ENCODE data around the gene ULK4.

The ULK4 gene

DNA sequence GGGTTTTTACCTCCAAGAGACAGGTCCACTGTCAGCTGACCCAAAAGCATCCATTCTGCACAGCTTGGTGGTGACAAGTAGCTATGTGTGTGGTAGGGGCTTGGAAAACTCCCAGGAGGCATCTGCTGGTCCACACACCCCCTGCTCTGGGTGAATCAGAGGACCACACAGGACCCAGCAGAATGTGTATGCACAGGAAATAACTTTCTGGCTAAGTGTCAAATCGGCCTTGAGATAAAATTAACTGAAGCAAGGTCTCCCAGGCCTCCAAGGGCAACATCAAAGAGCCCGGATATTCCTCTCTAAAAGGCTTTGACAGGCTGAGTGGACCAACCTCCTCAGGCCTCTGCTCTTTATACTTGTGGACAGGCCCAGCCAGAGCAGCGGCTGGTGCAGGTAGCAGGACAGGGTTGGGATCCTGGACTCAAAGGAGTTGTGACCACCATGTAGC, 696.1 kb downstream of the ULK4 start:
- peak; percentile 79 to 80 for DNase-seq (ENCODE audit: low read depth in 2 of 2)

DNA sequence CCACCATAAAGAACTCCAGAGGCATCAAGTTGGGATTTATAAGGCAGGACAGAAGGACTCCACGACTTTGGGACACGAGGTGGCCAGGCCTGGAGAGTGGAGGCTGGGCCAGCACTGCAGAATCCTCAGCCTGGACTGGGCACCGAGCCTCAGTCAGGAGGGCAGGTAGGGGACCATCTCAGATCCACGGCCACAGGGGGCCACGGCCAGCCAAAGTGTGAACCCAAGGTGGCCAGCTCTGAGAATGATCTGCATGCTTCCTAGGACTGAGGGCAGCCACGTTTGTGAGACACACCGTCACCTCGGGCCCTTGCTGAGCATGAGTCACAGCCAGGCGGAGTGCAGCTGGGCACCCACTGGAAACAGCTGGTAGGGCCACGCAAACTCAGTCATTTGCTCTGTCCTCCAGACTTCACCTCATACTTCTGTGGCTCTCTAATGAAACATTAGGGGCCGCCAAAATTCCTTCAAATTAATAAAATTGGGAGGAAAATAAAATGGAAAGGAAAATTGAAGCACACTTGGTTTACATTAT, 696.8 kb downstream of the ULK4 start:
- no peak for DNase-seq (ENCODE audit: low read depth in 2 of 2)

DNA sequence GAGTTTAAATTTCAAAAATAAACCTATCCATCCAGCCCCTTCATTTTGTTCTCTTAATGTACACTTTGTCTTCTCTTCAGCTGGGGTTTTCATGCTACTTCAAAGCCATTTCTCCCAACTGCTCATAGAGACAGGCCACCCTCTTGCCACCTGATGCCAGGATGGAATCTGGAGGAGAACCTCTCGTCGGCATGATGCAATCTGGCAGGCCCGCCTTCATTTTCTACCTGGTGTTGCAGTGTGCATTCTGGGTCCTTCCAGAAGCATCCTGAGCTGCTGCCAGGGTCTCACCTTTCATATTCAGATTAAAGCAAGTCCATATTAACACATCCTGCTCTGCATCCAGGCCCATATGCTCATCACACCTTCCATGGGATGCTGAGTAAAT, 701.8 kb downstream of the ULK4 start:
- no peak for DNase-seq (ENCODE audit: low read depth in 2 of 2)

DNA sequence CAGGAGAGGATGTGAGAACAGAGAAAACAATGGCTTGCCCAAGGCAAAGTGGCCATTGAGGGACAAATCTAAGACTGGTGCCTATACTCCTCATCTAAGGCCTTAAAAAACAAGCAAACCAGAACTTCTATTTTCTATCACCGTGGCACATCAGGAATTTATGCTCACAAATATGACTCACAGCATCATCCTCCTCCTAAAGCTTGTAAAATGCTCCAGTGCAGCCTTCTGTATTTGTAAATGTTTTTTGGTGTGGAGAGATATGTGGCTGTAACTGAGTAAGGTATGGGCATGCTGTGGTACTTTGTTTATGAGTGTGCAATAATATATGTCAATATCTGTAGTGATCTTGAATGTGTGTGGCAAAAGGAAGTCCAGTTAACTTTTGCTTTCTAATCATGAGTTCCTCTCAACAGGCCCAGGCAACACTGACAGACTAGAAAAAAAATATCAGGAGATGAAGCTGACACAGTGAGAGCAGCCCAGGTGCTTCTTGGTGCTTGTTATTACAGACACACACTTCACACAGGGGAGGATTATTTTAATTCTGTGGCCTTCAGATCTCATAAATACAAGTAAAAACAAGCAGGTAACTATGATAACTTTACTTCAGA, 702.3 kb downstream of the ULK4 start:
- peak in 1 of 2 experiments; percentile 15 for DNase-seq (ENCODE audit: low read depth in 2 of 2)

DNA sequence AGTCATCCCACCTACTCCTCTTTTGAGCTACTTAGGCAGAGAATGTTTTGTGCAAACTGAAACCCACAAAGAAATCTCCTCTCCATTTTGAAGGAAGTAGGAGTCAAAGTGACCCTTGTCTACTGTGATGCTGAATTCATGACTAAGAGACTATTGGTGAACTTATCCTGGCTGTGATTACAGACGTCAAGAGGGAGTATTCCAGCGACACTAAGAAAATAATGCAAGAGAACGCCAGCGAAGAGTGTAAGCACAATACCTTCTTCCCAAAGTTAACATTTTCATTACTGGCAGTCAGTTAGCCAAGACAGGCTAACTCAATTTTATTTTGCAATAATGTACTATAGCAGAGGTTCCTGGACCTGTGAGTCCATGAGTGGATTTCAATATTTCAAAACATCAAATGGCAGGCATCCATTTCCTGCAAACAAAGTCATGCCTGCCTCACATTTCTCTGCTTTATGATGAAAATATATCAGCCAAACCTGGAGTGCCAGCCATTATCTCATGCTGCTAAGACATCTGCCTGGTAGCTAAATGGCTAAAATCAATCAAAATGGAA, 703.6 kb downstream of the ULK4 start:
- no peak for DNase-seq (ENCODE audit: low read depth in 2 of 2)

DNA sequence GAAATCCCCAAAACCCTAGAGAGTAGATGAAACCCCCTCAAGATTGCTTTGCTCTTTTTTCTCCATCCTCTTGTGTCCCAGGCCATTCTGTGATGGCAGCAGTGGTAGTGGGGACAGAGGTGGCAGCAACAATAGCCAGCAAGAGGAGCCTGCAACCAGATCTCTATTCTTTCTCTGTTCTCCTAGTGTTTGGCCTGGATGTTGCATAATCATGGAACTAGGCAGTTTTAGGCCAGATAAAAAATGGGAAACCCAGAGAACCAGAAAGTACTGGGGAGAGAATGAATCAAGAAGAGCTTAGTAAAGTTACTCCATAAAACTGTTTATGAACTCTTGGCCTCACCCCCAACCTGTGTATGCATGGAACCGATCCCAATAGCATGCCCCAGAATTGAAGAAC, 710.3 kb downstream of the ULK4 start:
- no peak for DNase-seq (ENCODE audit: low read depth in 2 of 2)

DNA sequence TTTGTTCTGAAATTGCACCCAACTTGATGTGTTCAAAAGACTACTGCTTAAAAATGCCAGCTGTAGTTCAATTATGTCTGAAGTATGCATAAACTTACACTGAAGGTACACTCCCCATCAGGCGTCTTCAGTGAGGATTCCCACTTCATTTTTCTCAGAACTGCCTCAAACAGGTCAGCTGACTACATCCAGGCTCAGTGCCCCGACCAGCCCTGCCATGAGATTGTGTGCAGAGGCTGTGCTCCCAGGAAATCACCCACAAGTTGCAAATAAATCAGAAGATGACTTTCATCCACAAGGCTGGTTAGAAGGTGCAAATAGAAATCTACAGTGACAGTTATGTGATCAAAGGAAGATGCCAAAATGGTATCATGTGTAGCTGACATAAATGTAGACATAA, 711.1 kb downstream of the ULK4 start:
- no peak for DNase-seq (ENCODE audit: low read depth in 2 of 2)

DNA sequence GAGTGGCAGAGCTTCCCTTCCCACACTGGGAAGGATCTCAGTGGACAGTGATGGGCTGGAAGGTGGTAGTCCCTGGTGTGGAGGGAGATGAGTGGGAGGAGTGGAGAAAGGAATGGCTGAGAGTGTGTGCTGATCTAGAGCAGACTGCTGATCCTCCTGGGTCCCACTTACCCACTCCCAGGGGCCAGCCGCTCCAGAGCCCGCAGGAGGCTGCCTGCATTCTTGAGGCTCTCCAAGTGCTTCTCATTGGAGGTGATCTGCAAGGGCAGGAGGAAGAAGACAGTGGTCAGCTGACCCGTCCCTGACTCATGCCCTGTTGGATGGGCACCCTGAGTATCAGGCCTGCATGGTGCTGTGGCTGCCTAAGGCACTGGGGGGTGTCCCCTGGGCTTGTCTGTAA, 712.6 kb downstream of the ULK4 start:
- DNase-seq (ENCODE audit: low read depth in 2 of 2), result no peak

DNA sequence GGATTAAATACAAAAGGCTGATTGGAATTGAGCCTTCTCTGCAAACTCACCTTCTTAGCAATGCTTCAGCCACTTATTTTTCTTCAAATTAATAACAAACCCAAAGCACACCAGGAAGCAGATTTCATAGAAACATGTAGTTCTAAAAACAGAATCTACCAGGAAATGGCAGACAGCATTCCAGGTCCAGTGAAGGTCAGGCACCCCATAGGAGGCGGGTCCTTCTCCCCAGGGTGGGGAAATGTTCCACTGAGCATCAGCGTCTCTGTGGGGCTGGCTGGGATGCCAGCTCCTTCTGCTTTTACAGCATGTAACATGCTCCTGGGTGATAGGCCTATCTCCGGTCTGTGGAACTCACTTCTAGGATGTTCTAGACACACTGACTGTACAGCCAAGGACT, 713.4 kb downstream of the ULK4 start:
- no peak for DNase-seq (ENCODE audit: low read depth in 2 of 2)

DNA sequence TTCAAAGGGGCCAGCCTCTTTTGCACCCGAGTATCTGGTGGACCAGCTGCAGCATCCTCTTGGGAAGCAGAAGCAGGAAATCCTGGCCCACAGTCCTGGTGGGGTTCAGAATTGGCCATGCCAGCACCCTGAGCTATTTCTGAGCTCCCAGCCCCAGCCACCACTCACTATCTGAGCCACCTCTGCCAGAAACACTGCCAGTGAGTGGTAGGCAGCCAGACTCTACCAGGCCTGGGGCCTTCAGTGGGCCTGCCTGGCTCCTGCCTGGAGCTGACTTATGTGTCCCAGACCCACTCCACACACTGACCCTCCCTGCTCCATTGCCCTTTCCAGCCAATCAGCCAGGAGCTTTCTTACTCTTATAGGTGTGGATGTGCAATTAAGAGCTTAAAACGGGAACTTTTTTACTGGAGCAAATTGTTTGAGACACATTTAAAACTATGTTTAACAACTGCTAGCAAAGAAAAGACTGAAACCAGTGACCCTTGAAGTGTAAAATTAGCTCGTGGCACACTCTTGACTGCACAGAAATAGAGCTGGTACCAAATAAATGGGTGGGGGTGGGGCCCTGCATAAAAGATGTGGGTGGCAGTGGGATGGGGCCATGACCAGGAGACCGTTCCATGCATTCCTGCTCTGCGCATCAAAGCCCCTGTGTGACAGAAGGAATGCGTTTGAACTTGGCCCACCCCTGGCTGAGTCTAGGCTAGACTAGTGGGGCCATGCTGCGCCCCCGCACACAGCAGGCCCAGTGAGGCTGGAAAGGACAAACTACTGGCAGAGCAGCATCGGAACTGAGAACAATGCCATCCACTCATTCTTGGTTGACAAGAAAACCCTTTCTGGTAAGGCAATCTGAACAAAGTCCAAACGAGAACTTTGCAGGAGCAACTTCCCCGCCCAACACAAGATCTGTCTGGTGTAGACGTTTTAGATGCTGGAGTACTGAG, 714.6 kb downstream of the ULK4 start:
- no peak for DNase-seq (ENCODE audit: low read depth in 2 of 2)

DNA sequence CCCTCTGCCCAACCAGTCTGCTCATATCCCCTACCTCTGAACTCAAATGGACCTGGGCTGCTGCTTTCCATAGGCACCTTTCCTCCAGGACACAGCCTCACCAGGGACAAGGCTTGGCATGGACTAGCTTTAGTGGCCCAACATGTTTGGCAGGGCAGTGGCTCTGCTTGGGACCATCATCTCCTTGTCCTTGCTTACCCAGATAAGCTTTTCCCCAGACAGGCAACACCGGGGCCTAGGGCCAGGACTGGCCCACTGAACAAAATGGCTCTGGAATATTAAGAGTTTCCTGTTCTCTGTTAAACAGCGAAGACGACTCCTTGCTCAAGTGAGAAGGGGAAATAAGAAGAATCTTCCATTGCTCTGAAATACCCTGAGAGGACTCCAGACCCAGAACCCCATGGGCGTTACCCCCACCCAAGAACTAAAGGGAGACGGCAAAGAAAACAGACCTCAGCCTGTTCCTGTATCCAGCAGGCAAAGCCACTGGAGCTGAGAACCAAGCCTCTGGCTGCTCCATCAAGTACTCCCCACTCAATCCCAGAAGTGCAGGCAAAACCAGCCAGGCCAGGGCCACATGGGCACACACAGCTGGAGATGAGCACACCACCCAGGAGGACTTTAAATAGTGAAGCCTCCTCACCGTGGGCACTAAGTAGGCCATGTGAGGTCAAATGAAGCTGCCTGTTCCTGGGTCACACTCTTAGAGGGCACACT, 717.1 kb downstream of the ULK4 start:
- DNase-seq (ENCODE audit: low read depth in 2 of 2), result no peak

DNA sequence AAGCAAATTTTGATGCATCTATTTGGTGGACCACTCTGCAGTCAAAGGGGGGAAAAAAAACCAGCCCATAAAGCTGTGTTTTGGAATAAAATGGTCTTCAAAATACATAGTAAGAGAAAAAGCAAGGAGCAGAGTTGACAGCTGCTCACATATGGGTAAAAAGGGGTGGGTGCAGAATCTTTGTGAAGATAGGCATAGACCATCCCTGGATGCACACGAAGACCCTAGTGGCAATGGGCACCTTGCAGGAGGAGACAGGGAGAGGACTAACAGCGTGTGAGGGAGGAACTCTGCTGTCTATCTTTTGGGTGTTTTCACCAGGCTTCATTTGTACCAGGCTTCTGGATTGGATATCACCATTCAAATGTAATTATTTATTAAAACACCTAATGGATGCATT, 718.7 kb downstream of the ULK4 start:
- no peak for DNase-seq (ENCODE audit: low read depth in 2 of 2)

DNA sequence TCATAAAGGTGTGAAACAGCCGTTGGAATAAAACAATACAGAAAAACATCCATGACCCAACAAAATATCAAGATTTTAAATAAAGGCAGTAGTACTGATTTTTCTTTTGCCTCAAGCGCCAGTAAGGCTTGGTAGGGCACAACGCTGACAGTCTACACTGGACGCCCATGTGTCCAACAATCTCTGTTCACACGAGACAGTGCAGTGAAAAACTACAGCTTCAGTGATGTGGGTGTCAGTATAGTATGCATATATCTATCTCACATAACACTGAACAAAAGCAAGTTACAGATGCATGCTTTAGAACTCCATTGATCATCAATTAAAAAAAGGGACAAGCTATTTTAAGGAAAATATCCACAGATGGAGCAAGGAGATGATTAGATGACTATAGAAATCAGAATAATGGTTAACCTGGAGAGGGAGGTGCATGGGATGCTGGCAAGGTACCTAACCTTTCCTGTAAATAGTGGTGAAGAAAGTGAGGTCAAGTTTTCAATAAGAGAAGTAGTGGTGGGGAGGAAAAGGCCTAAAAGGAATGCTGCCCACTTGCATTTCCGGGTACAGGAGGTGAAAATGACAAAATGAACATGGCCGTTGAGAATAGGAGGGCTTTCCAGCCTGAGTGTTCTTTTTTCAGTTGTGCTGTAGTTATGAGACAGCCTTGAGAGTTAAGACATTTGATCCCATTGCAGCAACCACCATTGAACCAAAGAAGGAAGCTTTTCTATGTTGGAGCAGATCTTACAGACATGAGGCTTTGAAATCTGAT, 719.9 kb downstream of the ULK4 start:
- DNase-seq (ENCODE audit: low read depth in 2 of 2), result no peak

DNA sequence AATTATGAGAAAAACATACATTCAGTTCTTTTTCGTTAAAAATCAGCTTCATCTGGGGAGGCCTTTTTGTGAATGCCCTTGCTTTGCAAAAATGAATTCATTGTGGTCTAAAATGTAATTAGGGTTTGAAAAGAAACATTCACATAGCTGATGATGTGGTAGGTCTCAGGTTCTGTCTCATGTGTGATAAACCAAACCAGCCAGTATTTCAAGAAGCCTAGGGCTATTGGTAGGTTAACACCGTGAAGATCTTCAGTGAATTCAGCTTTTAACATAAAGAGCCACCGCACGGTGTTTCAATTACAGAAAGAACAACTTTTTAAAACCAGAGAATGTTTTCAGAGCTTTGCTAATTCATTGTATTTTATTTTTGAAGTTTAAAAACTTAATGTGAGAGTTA, 720.7 kb downstream of the ULK4 start:
- no peak for DNase-seq (ENCODE audit: low read depth in 2 of 2)

DNA sequence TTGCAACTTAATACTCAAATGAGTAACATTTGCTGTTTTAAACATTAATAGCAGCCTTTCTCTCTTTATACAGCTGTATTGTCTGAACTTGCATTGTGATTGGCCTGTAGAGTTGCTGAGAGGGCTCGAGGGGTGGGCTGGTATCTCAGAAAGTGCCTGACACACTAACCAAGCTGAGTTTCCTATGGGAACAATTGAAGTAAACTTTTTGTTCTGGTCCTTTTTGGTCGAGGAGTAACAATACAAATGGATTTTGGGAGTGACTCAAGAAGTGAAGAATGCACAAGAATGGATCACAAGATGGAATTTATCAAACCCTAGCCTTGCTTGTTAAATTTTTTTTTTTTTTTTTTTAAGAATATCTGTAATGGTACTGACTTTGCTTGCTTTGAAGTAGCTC, 722.3 kb downstream of the ULK4 start:
- no peak for DNase-seq (ENCODE audit: low read depth in 2 of 2)

DNA sequence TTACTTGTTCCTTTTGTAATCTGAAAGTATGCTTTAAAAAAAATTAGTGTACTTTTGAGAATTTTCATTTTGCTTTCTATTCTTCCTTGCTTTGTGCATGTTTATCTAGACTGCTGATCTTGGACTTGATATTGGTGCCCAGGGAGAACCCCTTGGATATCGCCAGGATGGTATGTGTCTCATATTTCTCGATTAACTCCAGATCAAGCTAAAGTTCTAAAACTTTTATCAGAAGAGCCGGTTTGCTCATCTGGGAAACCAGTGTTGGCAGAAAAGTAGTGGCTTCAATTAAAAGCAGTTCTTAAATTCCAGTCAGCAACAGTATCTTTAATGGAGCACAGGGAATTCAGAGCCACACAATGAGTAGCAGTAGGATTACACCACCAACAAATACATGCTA, 724.0 kb downstream of the ULK4 start:
- no peak for DNase-seq (ENCODE audit: low read depth in 2 of 2)

DNA sequence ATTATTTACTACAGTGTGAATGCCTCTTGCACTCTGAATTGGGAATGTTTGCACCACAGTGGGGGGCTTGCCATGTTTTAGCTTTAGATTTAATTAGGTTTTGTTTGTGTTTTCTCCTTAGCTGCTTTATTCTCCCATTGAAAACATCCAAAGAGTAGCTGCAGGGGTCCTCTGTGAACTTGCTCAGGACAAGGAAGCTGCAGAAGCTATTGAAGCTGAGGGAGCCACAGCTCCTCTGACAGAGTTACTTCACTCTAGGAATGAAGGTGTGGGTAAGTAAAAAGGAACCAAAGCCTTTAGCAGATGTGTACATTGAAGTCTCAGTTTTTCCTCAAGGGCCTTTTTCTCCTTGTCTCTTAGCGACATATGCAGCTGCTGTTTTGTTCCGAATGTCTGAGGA, 725.7 kb downstream of the ULK4 start:
- no peak for DNase-seq (ENCODE audit: low read depth in 2 of 2)

DNA sequence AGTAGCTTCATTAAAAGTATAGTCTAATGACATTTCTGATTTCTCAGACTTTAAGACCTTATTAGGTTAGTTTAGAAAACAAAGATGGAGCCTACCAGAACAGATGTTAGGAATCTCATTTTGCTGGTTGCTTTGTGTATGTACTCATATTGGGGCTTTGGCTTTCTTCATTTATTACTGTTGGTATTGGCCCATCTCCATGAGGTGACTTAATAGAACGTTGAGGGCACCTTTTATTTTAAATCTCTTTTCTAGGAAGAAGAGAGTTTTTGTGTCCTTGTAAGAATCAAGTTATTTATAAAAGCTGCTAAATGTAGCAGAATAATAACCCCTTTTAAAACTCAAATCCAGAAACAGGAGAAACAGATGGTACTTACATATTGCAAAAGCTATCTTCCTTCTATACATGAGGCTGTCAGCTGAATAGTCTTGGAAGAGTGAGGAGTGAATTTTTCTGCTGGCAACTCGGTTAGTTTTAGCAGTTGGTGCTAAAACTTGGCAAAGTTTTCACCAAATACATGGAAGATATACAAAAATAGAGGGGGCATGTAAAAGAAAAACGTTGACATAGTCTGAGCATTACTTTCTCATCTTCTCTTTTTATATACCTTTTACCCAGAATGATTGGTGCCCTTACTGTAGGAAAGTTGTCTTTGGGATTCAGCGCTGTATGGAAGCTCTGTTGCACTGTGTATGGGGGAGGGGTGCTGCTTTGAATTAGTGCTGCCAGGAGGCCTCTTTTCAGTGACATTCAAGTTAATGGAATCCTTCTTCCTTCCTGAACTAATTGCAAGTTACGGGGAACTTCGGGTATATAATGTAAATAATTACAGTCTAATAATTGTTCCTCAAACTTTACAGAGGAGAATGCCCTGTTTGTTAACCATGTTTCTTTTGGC, 726.8 kb downstream of the ULK4 start:
- DNase-seq (ENCODE audit: low read depth in 2 of 2), result no peak

DNA sequence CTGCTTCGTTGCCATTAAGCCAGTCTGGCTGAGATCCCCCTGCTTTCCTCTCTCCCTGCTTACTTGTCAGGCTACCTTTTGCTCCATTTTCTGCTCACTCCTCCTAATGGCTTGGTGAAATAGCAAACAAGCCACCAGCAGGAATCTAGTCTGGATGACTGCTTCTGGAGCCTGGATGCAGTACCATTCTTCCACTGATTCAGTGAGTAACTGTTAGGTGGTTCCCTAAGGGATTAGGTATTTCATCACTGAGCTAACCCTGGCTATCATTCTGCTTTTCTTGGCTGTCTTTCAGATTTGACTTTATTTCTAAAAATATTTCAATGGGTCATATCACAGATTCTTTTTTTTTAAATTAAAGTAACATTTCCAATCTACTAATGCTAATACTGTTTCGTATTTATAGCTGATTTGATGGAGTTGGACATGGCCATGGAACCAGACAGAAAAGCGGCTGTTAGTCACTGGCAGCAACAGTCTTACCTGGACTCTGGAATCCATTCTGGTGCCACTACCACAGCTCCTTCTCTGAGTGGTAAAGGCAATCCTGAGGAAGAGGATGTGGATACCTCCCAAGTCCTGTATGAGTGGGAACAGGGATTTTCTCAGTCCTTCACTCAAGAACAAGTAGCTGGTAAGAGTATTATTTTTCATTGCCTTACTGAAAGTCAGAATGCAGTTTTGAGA, 737.6 kb downstream of the ULK4 start:
- DNase-seq (ENCODE audit: low read depth in 2 of 2), result peak; percentile 80 to 82

DNA sequence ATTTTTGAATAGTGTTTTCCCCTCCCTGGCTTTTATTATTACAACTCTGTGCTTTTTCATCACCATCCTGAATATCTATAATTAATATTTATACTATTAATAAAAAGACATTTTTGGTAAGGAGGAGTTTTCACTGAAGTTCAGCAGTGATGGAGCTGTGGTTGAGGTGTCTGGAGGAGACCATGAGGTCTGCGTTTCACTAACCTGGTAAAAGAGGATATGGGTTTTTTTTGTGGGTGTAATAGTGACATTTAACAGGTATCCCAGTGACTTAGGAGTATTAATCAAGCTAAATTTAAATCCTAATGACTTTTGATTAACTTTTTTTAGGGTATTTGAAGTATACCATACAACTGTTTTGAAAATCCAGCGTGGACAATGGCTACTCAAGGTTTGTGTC, 738.2 kb downstream of the ULK4 start:
- no peak for DNase-seq (ENCODE audit: low read depth in 2 of 2)

Data from fibroblast of skin of left quadriceps (primary cell).